Liver (tissue), 9 donors: ENCODE data around the gene PARD6G. TPM values are rescaled to one million over a fixed set of nuclear protein-coding genes. Genes with fewer than 3 reads are reported as not detected.

Experiments
- DNase-seq: peaks from one replicate; pipeline ENCODE4 v3.0.0-alpha.2; 2017; ENCODE audit warnings: low spot score
- H3K27ac ChIP-seq, 2 donors: one replicate each; pipeline ENCODE4 v1.7.0; 2013; ENCODE audit warnings: inconsistent platforms in 2 of 2, low read length in 2 of 2, control low read depth in 1 of 2, low read depth in 1 of 2, mild to moderate bottlenecking in 1 of 2
- H3K27me3 ChIP-seq, 4 donors: one replicate each; pipeline versions ENCODE4 v1.6.1 to v1.7.0; 2013; ENCODE audit warnings: low read length in 3 of 4, inconsistent platforms in 1 of 4, mild to moderate bottlenecking in 1 of 4, moderate library complexity in 1 of 4; ENCODE audit not compliant: control insufficient read depth in 4 of 4, insufficient read depth in 4 of 4
- H3K36me3 ChIP-seq, 4 donors: one replicate each; pipeline versions ENCODE4 v1.6.1 to v1.7.0; 2013; ENCODE audit warnings: low read length in 3 of 4, mild to moderate bottlenecking in 3 of 4, low read depth in 1 of 4, moderate library complexity in 1 of 4; ENCODE audit not compliant: control insufficient read depth in 4 of 4, insufficient read depth in 3 of 4
- H3K4me1 ChIP-seq, 4 donors: one replicate each; pipeline versions ENCODE4 v1.6.1 to v1.7.0; 2013; ENCODE audit warnings: low read length in 3 of 4, mild to moderate bottlenecking in 3 of 4, moderate library complexity in 1 of 4; ENCODE audit not compliant: control insufficient read depth in 4 of 4, insufficient read depth in 4 of 4
- H3K4me3 ChIP-seq, 3 donors: one replicate each; pipeline versions ENCODE4 v1.6.1 to v1.7.0; 2013; ENCODE audit warnings: low read length in 3 of 3, control low read depth in 1 of 3, low read depth in 1 of 3, mild to moderate bottlenecking in 1 of 3
- H3K9ac ChIP-seq, 2 donors: one replicate each; pipeline ENCODE4 v1.7.0; 2013; ENCODE audit warnings: low read length in 2 of 2, mild to moderate bottlenecking in 2 of 2, moderate library complexity in 2 of 2, control low read depth in 1 of 2, low read depth in 1 of 2
- H3K9me3 ChIP-seq, 4 donors: one replicate each; pipeline versions ENCODE4 v1.6.1 to v1.7.0; 2013; ENCODE audit warnings: low read length in 3 of 4; ENCODE audit not compliant: control insufficient read depth in 4 of 4
- EGR1 ChIP-seq, 2 donors: IDR thresholded peaks; 2 replicates each; pipeline ENCODE4 v1.6.1; 2016 to 2018; ENCODE audit warnings: antibody characterized with exemption in 2 of 2, low read depth in 2 of 2
- FOXA1 ChIP-seq: IDR thresholded peaks from 2 replicates; pipeline ENCODE4 v1.6.1; 2016; ENCODE audit warnings: antibody characterized with exemption
- GABPA ChIP-seq, 2 donors: IDR thresholded peaks in 1 of 2; conservative IDR thresholded peaks in 1 of 2; 2 replicates each; pipeline ENCODE4 v1.6.1; 2016; ENCODE audit warnings: antibody characterized with exemption in 2 of 2, mild to moderate bottlenecking in 1 of 2, moderate library complexity in 1 of 2
- HNF4A ChIP-seq, 2 donors: conservative IDR thresholded peaks; 2 replicates each; pipeline ENCODE4 v1.6.1; 2016; ENCODE audit warnings: antibody characterized with exemption in 2 of 2, mild to moderate bottlenecking in 2 of 2
- HNF4G ChIP-seq: IDR thresholded peaks from 2 replicates; pipeline ENCODE4 v1.6.1; 2016; ENCODE audit warnings: antibody characterized with exemption
- MAX ChIP-seq: IDR thresholded peaks from 2 replicates; pipeline ENCODE4 v1.6.1; 2016; ENCODE audit warnings: antibody characterized with exemption
- NR2F2 ChIP-seq: IDR thresholded peaks from 2 replicates; pipeline ENCODE4 v1.6.1; 2016; ENCODE audit warnings: antibody characterized with exemption
- REST ChIP-seq: IDR thresholded peaks from 2 replicates; pipeline ENCODE4 v1.6.1; 2016; ENCODE audit warnings: antibody characterized with exemption, mild to moderate bottlenecking
- RXRA ChIP-seq, 2 donors: IDR thresholded peaks; 2 replicates each; pipeline ENCODE4 v1.6.1; 2017 to 2018; ENCODE audit warnings: antibody characterized with exemption in 2 of 2, mild to moderate bottlenecking in 1 of 2
- SP1 ChIP-seq: IDR thresholded peaks from 2 replicates; pipeline ENCODE4 v1.6.1; 2018; ENCODE audit warnings: antibody characterized with exemption, mild to moderate bottlenecking
- TAF1 ChIP-seq: conservative IDR thresholded peaks from 2 replicates; pipeline ENCODE4 v1.6.1; 2016; ENCODE audit warnings: antibody characterized with exemption, mild to moderate bottlenecking
- ZBTB33 ChIP-seq: IDR thresholded peaks from 2 replicates; pipeline ENCODE4 v1.6.1; 2016; ENCODE audit warnings: antibody characterized with exemption
- WGBS: extraction: QIAGEN DNeasy Blood & Tissue Kit; methylation state at CpG from one replicate; pipeline ENCODE4 v1.1.7; 2013; 5-methylcytosine and 5-hydroxymethylcytosine counted together
- polyA plus RNA-seq, 2 donors: library from polyadenylated mRNA; stranded (reverse) in 1 of 2; unstranded in 1 of 2; fragments of 200-250 nt in 1 of 2; fragments of >200 nt in 1 of 2; fragmentation: Nextera tagmentation in 1 of 2; extraction: Ambion mirVana in 1 of 2; gene quantifications; one replicate each; pipeline versions ENCODE4 v1.2.1 to v1.2.3, GENCODE V29; 2013 to 2015
- total RNA-seq, 2 donors: library from RNA; depleted of rRNA; stranded (reverse); fragments of >200 nt; gene quantifications; one replicate each; pipeline ENCODE4 v1.2.3, GENCODE V29; 2014
- TF ChIP-seq, protein P1 (sequence below): IDR thresholded peaks from 2 replicates; pipeline ENCODE4 v1.6.1; 2016; ENCODE audit warnings: antibody characterized with exemption
- donor health status: healthy.
- donor health status: healthy.
- donor health status: healthy.
- donor health status: healthy.
- donor health status: healthy.

Gene PARD6G
- total and polyA plus RNA-seq, 4 donors, result 0.96 to 2.4 (median 1.8) TPM

GRCh38 chr18:80231616-80232015 lies 15.7 kb downstream of the PARD6G start (continued):
- TF ChIP-seq SP1 (no peak), NR2F2 (no peak), RXRA (IDR thresholded peaks at IDR 0.05) (no peak), EGR1 (IDR thresholded peaks at IDR 0.05; ENCODE audit: low read depth in 2 of 2) (no peak), TAF1 (no peak), HNF4A (conservative IDR thresholded peaks at IDR 0.05) (no peak)
- TF ChIP-seq, protein P1, sequence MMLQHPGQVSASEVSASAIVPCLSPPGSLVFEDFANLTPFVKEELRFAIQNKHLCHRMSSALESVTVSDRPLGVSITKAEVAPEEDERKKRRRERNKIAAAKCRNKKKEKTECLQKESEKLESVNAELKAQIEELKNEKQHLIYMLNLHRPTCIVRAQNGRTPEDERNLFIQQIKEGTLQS, result no peak

DNA sequence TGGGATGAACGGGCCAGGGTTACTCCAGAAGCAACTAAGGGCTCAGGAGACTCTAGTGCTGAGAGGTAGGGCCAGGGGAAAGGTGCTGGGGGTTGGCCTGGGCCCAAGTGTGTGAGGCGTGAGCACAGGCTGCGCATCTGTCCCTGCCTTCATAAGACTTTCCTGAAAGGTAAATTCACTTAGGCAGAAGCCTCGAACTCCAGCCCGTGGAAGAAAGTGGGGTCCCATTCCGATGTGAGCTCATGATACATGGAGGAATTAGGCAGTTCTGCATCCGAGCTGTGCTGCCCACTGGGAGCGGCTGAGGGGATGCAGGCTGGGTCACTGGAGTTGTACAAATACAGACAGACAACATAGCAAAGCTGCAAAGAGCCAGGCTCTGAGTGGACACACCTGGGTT lies 16.2 kb downstream of the PARD6G start:
- no peak for DNase-seq
- Histone ChIP-seq H3K36me3 (no peaks in the 10 kb centered on the region), H3K27me3 (no peaks in the 10 kb centered on the region), H3K27ac (no peak overlapping the region), H3K4me3 (no peak overlapping the region), H3K4me1 (no peaks in the 10 kb centered on the region), H3K9me3 (no peaks in the 10 kb centered on the region), H3K9ac (no peak overlapping the region)
- TF ChIP-seq MAX (no peak), FOXA1 (no peak)
- 93% methylated on average over 8 of the region's 8 CpGs for WGBS

DNA sequence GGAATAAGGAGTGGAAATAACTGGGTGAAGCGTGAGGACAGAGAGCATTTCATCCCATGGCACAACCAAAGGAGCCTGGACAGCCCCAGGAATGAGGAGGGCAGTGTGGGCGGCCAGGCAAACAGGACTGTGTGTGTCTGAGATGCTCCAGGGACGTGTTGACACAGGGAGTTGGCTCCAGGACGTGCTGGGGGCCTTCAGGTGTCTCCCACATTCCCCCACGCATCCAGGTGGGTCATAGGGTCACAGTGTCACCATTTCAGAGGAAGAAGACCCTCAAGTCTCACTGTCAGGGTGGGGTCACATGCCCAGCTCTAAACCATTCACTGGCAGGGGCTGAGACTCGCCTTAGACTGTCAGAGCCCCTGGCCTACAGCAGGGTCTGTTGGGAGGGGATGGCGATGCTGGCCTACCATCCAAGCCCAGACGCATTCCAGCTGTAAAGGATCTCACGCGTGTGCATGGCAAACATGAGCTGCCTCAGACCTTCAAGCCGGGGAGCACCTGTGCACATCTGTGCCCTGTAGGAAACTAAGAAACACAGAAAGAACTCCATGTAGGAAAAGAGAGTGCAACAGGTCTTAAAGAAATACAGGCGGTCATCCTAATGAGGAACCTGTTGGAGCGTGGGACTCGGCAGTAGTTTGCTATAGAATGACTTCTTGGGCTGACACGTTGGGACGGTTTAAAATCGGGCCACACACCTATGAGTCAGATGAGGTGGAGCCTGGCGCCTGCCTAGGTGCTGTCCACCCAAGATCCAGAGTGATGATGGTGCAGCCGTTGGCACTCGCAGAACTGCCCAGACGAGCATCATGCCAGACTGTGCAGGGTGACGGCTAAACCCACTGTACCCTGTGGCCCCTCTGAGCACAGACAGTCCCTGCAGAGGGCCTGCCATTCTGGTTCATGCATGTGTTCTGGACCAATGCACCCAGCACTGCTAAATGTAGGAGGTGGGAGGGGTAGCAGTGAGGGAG lies 17.3 kb downstream of the PARD6G start:
- Histone ChIP-seq H3K36me3 (no peaks in the 10 kb centered on the region), H3K9ac (no peak overlapping the region), H3K4me1 (no peaks in the 10 kb centered on the region), H3K4me3 (no peak overlapping the region), H3K9me3 (no peaks in the 10 kb centered on the region), H3K27ac (no peak overlapping the region), H3K27me3 (no peaks in the 10 kb centered on the region)
- WGBS, result 95% methylated on average over 22 of the region's 22 CpGs
- TF ChIP-seq, protein P1, result no peak
- TF ChIP-seq EGR1 (IDR thresholded peaks at IDR 0.05; ENCODE audit: low read depth in 2 of 2), result no peak
- TF ChIP-seq NR2F2, result no peak
- no peak for TF ChIP-seq TAF1
- no peak for TF ChIP-seq REST
- TF ChIP-seq GABPA (IDR thresholded peaks at IDR 0.05 in 1 of 2, conservative IDR thresholded peaks at IDR 0.05 in 1 of 2), result no peak
- no peak for TF ChIP-seq ZBTB33
- no peak for TF ChIP-seq HNF4G
- no peak for DNase-seq
